ENCODE data around the gene PEX1.
"Not testable (repeated sequence)": the region's sequence is repeated elsewhere in the genome, so short reads cannot be mapped to it uniquely, and the experiment has no call there.

PEX1 gene

GRCh38 chr7:92504563-92504962 lies 23.8 kb downstream of the PEX1 start:
- no peak for DNase-seq (ENCODE audit: low spot score)

- DNase-seq (ENCODE audit: low spot score), result no peak
These were observed 24.6 kb downstream of the PEX1 start for GRCh38 chr7:92503767-92504166.

- DNase-seq (ENCODE audit: low spot score), result no peak
These were observed 29.8 kb downstream of the PEX1 start for GRCh38 chr7:92498557-92498956.

- DNase-seq (ENCODE audit: low spot score), result no peak
These were observed 31.4 kb downstream of the PEX1 start for GRCh38 chr7:92496876-92497275.

GRCh38 chr7:92489634-92490033 lies 38.7 kb downstream of the PEX1 start:
- no peak for DNase-seq (ENCODE audit: low spot score)

- no peak for DNase-seq (ENCODE audit: low spot score)
These were observed 40.5 kb downstream of the PEX1 start for GRCh38 chr7:92487804-92488203.

GRCh38 chr7:92485974-92486373 lies 42.3 kb downstream of the PEX1 start:
- DNase-seq (ENCODE audit: low spot score), result no peak

- DNase-seq (ENCODE audit: low spot score), result no peak
These were observed 42.9 kb downstream of the PEX1 start for GRCh38 chr7:92485267-92485892.

GRCh38 chr7:92484226-92484625 lies 44.1 kb downstream of the PEX1 start:
- not testable (repeated sequence) for DNase-seq (ENCODE audit: low spot score)

GRCh38 chr7:92483624-92484023 lies 44.7 kb downstream of the PEX1 start:
- not testable (repeated sequence) for DNase-seq (ENCODE audit: low spot score)

- DNase-seq (ENCODE audit: low spot score), result not testable (repeated sequence)
These were observed 49.2 kb downstream of the PEX1 start for GRCh38 chr7:92479146-92479545.

- DNase-seq (ENCODE audit: low spot score), result no peak
These were observed 49.6 kb downstream of the PEX1 start for GRCh38 chr7:92478711-92479110.

- no peak for DNase-seq (ENCODE audit: low spot score)
These were observed 50.2 kb downstream of the PEX1 start for GRCh38 chr7:92478095-92478494.

- DNase-seq (ENCODE audit: low spot score), result not testable (repeated sequence)
These were observed 50.6 kb downstream of the PEX1 start, which contains the start of gene ERVW-1 for GRCh38 chr7:92477681-92478080. Gene ERVW-1, minus strand, starts transcription at chr7:92477946. Its CDS starts 7,565 bp downstream, at chr7:92470381.

- not testable (repeated sequence) for DNase-seq (ENCODE audit: low spot score)
These were observed 52.3 kb downstream of the PEX1 start for GRCh38 chr7:92475851-92476590.

GRCh38 chr7:92475261-92475770 lies 53.0 kb downstream of the PEX1 start:
- not testable (repeated sequence) for DNase-seq (ENCODE audit: low spot score)

- DNase-seq (ENCODE audit: low spot score), result not testable (repeated sequence)
These were observed 54.3 kb downstream of the PEX1 start for GRCh38 chr7:92473989-92474388.

GRCh38 chr7:92468589-92468988 lies 59.7 kb downstream of the PEX1 start:
- not testable (repeated sequence) for DNase-seq (ENCODE audit: low spot score)

GRCh38 chr7:92466682-92467081 lies 61.6 kb downstream of the PEX1 start:
- no peak for DNase-seq (ENCODE audit: low spot score)

GRCh38 chr7:92464515-92464914 lies 63.8 kb downstream of the PEX1 start:
- DNase-seq (ENCODE audit: low spot score), result no peak

GRCh38 chr7:92462560-92462959 lies 65.8 kb downstream of the PEX1 start:
- no peak for DNase-seq (ENCODE audit: low spot score)

GRCh38 chr7:92461027-92462003 lies 67.0 kb downstream of the PEX1 start:
- DNase-seq (ENCODE audit: low spot score), result peak; percentile 85

Data from NAMALWA (cell line).